HG03097 (cell line): ENCODE measurements around the gene SIAH1.
"Not testable (repeated sequence)": the region's sequence is repeated elsewhere in the genome, so short reads cannot be mapped to it uniquely, and the experiment has no call there.

Source experiments
- ATAC-seq: cut with Tn5 transposase; IDR thresholded peaks from one replicate; pipeline ENCODE4 v1.9.1; 2021; ENCODE audit not compliant: unreplicated experiment, low FRiP score

Gene SIAH1

DNA sequence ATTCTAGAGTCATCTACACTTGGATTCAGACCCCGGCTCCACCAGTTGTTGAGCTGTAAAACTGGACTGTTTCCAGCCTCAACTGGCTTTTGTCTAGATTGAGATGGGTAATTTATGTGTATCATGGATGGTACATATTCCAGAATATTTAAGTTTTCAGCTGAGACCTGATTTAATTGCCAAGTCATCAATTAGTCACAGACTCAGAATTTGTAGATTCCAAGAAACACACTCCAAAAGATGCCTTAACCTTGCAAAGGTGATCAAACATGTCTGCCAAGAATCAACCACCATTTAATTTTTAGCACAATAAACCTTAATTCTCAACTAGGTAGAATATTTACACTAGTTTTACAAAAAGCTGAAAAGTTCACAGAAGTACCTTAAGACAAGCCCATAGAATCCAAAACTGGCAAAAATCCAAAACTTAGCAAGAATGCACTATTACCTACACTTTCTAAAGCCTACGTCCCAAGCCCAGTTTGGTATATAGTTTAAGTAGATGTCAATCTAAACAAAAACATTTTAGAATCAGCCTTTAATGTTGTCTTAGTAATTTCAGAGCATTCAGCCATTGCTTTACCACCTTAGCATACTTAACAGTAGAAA lies 17.7 kb downstream of the SIAH1 start:
- ATAC-seq = no peak

DNA sequence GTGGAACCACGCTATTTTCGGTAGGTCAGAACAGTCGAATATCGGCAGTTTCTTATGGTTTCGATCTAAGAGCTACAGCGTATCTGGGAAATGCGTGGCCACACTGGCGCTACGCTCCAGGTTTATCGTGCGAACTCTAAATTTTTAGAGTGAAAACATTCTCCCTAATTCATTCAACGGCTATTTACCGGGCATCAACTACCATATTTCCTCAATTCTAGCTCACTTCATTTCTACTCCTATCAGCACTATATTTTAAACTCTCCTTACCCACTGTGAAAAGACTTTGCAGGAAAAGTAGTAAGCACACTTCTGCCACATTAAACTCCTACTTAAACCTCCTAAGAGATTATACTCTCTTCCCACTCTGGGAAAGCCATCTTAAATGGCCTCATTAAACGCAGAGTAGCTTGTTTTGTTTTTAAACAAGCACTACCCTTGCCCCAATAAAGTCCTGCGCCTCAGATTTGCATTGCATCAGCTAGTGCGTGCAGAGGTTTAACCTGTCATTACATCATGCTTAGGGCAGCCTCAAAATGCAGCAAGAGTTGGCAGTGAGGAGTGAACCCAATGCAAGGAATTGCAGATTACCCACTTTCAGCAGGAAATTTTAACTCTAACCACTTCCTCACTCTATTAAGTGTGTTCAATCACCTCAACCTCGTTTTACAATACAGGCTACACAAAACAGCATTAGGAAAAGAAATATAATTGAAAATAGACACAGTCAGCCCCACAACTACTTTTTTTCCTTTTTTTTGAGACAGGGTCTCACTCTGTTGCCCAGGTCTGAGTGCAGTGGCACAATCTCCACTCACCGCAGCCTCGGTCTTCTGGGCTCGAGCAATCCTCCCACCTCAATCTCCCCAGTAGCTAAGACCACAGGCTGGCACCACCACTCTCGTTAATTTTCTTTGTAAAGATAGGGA lies 18.8 kb downstream of the SIAH1 start:
- ATAC-seq = peak; percentile 55

DNA sequence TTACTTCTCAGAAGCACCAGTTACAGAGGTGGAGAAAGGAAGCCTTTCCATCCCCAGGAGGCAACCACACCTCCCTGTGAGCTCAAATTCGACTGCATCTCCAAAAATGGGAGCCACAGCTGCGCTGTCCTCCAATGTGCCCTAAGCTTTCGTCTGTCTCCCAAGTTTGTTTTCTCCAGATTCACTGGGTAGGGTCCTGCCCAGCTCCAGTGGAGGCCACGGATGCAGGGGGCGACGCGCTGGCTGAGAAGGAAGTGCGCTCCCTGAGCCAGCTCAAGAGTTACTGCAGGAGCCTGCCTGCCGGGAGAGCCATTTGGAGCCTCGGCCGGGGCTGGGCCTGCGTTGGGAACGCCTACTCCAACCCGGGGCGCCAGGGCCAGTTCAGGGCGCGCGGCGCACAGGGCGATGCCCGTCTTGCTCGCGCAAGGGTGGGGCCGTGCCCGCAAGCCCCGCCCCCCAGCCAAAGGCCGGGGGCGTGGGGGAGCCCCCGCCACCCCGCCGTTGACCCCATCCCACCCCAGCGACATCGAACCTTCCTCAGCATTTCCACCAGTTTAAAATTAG lies 19.5 kb downstream of the SIAH1 start:
- ATAC-seq = peak; percentile 92

DNA sequence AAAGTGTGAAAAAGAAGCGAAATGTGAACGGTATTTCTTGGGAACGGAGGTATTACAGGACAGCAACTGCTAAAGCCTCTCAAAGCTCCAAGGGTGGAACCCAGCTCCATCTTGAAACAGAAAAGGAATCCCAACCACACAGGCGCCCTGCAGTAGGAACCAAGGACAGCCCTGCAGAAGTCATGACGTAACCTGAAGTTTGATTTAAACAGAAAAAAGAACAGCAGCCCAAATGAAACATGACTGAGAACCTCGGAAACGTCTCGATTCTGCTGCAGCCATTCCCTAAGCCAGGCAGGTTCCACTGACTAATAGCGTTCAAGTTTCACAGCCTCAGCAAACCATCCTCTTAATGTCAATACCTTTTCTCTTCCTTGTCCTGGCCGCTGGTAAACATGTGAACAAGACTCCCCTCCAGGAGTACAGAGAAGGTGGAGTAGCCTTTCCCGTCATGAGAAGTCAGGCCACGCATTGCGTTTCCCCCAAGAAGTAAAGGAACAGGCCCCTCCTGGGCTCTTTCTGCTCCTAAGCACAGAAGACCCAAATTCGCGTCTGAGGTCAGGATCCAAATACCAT lies 20.1 kb downstream of the SIAH1 start:
- ATAC-seq = no peak

DNA sequence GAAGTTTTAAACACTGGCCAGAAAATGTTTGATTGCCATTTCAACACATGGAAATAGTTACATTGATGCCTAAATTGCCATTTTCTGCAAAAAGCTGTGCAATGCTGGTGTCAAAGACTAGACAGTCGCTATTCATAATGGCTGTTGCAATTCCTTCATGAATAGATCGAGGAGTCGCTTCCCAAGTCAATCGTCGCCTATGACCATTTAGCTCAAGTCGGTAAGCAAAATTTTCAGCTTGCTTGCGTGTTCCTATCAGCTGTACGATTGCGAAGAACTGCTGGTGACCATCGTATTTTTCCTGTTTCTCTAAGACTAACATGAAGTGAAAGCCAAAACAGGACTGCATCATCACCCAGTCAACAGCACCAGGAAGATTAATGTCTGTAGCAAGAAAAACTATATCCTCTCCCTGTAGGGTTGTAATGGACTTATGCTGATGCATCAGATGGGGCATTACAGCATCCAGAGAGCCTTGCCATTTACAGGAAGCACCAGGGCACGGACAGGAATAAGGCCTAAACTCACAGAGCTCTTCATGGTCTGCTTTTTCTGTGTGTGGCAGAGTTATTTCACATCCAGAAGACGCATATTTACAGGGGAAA lies 23.6 kb downstream of the SIAH1 start:
- no peak for ATAC-seq

DNA sequence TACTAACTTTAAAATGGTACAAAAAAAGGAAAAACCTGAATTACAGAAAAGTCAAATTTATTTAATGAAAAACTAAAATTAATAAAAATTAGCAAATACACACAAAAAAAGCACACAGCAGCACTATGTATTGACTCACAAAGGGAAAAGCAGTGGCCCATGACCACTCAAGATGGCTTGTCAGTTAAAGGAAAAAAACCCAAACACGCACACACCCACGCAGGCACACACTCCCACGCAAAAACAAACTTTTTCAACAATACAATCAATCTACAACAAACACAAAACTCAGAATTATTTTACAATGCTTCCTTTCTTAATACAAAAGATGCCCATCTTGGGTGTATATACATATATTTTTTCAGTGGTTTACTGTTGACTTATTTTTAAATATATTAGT lies 24.2 kb downstream of the SIAH1 start:
- no peak for ATAC-seq

DNA sequence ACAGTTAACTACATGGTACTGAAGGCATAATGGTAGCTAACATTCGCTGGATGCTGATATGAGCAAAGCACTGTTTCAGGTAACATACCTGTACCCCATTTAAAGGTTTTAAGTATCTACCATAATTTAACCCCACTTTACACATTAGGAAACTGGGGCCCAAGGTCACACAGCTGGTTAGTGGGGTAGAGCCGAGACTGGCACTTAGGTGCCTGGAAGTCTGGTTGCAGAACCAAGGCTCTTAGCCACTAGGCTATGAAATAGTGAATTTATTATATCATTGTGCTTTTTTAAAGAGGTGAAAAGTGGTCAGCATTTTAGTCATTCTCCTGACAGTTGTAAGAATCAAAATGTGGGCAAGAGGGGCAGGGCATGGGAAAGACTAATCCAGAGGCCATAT lies 25.2 kb downstream of the SIAH1 start:
- ATAC-seq = no peak

DNA sequence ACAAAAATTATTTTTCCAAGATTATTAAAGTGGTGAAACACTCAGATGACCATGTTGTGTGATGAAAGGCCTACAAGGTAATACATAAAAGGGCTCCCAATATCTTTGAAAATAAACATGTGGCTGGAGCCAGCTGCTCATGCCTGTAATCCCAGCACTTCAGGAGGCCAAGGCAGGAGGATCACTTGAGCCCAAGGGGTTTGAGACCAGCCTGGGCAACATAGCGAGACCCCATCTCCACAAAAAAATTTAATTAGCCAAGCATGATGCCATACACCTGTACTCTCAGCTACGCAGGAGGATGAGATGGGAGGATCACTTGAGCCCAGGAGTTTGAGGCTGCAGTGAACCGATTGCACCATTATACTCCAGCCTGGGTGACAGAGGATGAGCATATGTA lies 26.8 kb downstream of the SIAH1 start:
- no peak for ATAC-seq

DNA sequence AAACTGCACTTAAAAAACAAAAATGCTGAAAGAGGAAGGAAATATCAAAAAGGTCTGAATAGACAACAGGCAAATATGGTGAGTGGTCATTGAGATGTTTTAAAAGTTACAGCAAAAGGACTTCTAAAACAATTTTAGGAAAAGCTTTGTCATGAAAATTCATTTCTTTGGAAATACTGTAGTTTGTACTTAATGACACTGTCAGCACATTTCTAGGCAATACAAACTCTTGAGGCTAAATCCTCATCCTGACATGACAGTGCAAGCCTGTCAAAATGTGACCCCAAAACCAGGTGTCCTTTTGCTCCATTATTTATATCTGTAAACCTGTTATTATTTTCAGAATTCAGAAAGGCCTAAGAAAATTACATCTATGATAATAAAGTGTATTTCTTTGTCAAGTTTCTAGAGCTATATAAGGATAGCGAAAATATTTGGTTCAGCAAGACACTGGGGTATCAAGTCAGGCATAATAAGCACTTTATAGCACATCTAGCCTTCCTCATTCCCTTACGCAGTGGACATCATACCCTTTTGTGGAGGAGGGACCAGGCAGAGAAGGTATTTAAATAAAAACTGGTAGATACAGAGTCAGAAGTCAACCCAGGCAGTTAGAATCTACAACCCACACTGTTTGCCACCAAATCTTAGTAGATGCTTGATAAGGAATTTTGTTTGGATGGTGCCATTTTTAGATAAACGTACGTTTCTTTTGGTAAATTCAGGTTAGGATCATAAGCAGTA lies 28.4 kb downstream of the SIAH1 start:
- no peak for ATAC-seq

DNA sequence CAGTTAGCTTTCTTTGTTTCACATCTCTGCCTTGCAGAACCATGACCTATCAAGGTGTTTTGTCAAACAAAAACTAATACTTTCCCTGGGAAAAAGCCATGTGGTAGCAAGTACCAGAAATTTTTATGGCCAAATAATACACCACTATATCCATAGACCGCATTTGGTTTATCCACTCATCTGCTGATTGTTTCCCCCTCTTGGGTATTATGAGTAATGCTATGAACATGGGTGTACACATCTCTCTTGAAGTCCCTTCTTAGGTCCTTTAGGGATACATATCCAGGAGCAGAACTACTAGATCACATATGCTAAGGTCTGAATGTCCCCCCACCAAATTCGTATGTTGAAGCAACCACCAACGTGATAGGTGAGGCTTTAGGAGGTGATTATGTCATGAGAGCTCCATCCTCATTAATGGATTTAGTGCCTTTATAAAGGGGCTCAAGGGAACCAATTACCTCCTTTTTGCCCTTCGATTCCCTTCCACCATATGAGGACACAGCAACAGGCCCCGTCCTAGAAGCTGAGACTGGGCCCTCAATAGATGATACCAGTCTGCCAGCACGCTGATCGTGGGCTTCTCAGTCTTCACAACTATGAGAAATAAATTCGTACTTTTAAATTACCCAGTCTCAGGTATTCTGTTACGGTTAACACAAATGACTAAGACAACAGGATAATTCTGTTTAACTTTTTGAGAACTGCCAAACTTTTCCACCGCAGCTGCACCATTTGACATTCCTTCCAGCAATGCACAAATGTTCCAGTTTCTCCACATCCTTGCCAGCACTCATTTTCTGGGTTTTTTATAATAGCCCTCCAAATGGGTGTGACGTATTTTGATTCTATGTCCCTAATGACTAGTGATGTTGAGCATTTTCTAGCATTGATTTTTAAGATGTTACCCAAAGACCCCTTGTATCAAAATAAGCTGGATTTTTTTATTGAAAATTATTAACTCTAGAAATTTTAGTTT lies 30.0 kb downstream of the SIAH1 start:
- ATAC-seq = no peak

DNA sequence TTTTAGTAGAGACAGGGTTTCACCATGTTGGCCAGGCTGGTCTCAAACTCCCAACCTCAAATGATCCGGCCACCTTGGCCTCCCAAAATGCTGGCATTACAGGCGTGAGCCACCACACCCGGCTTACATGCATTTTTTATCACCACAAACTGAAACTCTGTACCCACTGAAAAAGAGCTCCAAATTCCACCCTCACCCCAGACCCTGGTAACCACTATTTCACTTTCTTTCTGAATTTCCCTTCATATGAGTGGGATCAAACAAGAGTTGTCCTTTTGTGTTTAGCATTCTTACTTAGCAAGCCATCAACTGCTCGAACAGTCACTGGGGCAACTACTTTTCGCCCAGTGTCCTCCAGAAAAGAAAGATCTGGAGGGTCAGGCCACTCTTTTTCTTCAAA lies 30.8 kb downstream of the SIAH1 start:
- not testable (repeated sequence) for ATAC-seq

DNA sequence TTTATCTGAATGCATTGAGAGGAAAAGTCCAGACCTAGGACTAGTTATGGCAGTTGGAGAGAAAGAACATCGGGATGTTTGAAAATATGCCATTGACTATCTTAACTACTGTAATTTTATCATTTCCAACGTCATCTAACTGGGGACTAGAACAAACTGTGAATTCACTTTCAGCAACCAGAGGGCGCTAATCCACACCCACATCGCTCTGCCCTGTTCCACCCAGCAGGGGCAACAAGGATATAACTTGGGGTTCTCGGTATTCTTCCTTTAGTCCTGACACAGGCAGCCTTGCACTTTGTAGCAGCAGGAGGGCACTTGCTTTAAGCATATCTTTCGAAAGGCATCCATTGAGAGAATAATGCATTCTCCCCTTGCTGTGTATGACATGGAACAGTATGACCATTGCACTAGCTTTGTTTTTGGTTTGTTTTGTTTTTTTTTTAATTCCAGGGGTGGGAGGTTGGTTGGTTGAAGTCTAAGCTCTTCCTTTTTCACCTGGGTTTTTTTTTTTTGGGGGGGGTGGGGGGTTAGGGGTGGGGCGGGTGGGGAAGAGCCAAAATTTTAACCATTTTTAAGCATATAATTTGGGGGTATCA lies 31.5 kb downstream of the SIAH1 start:
- ATAC-seq = peak; percentile 65

DNA sequence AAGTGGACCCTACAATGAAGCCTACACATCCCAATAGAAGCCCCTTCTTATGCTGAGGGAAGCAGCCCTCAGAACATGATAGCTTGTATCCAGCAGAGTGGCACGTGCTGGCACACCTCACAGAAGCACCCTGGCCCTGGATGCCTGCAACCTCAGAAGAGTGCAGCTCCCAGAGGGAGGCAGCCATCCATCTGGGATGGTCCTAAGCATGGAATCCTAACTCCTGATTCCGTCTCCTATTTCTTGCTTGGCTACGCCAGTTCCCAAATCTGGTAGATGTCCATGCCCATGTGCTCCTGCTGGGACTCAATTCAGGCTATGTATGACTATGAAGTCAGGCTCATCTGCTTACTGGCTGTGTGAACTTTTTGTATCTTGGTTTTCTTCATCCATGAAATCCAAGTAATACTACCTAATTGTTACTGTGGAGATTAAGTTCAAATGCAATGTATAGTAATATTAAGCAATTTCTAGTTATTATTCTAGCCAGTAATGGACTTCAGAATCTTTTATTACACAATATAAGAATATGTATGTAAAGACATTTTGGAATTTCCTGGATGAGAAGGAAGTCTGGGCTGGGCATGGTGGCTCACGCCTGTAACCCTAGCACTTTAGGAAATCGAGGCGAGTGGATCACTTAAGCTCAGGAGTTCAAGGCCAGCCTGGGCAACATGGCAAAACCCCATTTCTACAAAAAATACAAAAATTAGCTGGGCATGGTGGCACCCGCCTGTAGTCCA lies 32.4 kb downstream of the SIAH1 start:
- no peak for ATAC-seq

DNA sequence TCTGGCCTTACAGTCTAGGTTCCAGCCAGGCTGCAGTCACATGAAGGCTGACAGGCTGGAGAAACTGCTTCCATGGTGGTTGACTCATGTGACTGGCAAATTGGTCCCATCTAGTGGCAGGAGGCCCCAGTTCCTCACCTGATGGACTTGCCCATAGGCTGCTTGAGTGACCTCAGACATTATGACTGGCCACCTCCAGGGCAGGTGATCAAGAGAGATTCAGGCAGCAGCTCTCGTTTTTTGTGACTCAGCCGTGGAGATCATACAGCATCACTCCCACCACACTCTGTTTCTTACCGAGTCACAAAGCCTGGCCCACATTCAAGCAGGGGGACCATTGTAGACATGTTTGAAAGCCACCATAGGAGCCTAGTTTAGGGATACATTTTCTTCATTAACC lies 34.5 kb downstream of the SIAH1 start:
- no peak for ATAC-seq

DNA sequence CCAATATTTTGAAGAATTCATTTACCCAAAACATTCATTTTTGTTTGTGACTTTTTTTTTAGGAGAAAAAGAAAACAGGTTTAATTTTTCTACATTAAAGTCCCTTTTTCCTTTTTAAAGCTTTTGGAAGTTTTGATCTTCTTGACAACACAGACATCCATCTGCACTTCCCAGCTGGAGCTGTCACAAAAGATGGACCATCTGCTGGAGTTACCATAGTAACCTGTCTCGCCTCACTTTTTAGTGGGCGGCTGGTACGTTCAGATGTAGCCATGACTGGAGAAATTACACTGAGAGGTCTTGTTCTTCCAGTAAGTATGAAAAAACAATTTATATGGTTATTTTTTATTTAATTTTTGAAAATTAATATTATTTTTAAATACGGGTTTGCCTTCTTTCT lies 37.2 kb downstream of the SIAH1 start:
- no peak for ATAC-seq

DNA sequence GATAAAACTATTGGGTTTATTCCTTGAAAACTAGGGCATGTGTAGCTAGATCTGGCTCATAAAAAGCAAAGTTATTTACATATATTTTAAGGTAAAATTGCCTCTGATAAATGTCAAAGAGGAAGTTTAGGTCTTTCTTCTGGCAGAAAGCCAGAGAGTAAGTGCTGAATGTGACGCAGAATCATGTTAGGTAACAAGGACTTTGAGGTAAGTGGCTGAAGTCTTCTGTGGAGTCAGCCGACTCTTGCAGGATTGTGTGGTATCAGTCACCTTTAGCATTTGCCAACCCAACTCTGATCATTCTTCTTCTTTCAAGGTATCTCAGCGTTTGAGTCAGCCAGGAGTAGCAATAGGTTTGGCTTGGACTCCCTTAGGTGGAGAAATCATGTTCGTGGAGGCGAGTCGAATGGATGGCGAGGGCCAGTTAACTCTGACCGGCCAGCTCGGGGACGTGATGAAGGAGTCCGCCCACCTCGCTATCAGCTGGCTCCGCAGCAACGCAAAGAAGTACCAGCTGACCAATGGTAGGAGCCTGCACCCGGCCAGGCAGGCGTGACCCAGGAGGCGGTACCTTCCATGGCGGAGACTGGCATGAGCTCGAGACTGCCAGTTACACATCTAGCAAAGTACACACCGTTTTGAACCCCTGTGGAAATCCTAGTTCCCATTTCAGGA lies 37.9 kb downstream of the SIAH1 start:
- no peak for ATAC-seq

DNA sequence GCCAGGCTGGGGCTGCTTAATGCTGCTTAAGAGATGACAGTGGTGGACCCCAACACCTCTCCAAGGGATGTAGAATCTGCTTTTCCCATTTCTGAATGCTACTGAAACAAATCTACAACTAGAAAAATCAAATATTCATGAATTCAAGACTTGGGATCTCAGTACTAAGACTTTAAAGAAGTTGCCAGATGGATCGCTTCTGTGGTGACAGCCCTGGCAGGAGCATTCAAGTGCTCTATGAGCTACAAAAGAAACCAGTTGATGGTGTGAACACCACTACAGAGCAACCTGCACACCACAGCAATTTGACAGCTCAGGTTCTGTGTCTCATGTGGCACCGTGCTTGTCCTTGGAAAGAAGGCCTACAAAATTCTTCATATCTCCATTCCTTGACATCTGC lies 42.6 kb downstream of the SIAH1 start:
- no peak for ATAC-seq

DNA sequence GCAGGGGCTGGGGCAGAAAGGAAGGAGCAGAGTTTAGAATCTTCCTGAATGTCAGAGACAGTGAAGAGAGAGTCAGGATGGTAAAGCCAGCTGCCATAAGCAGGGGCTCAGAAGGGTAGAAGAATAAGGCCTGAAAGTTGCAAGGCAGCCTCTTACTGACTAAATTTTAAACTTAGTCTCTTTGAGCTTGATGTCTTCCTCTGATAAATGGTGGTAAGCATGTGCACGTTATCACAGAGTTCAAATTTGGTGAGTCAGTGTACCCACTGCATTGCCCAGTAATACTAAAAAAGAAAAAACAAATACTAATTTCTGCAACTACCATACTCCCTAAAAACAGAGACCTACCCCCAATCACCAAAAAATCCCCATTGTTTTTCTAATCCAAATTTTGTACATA lies 45.2 kb downstream of the SIAH1 start:
- ATAC-seq = no peak
